Measurements from ENCODE around the gene C9orf152. TPM values are rescaled to one million over a fixed set of nuclear protein-coding genes. Genes with fewer than 3 reads are reported as not detected.

The C9orf152 gene
- total and polyA plus RNA-seq, 2 of the 13 experiments (the other 11 are each of a cell fraction or from before 2014, with no cell fraction given), result 0.24 to 0.48 TPM

DNA sequence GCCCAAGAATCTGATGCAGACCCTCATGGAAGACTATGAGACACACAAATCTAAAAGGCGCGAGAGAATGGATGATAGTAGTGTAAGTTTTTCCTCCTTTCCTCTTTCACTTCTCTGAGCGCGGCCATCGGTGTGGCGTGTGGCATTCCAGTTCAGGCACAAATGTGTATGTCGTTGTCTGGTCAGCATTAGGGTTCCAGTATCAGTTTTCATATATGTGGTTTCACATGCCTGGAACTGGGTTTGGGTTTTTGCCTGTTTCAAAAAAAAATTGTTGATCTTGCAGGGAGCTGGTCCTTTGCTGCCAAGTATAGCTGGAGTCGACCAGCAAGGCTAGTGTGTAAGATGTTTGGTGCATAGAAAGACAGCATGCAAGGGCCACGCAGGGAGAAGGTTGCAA is 51.5 kb downstream of the C9orf152 start:
- DNase-seq (ENCODE audit: low spot score) (no peak), FAIRE-seq (no peak), ATAC-seq (no peak)
- H2AFZ ChIP-seq (ENCODE audit: low read length), result no peak overlapping the region
- intact Hi-C loops (cut with micrococcal nuclease; ENCODE audit: unreplicated experiment), result no loop called here
- TF ChIP-seq ATF7 (IDR thresholded peaks at IDR 0.05) (no peak), ATF7 (CRISPR knock-in tag; IDR thresholded peaks at IDR 0.05) (no peak), MZF1 (CRISPR knock-in tag; IDR thresholded peaks at IDR 0.05; ENCODE audit: borderline replicate concordance) (no peak), ZIK1 (CRISPR knock-in tag; IDR thresholded peaks at IDR 0.05; ENCODE audit: borderline replicate concordance, low read depth) (no peak), YEATS4 (CRISPR knock-in tag; IDR thresholded peaks at IDR 0.05; ENCODE audit: borderline replicate concordance) (no peak), ZNF567 (CRISPR knock-in tag; IDR thresholded peaks at IDR 0.05; ENCODE audit: borderline replicate concordance) (no peak), ZC3H4 (CRISPR knock-in tag; IDR thresholded peaks at IDR 0.05; ENCODE audit: borderline replicate concordance) (no peak), TOPORS (CRISPR knock-in tag; IDR thresholded peaks at IDR 0.05) (no peak), ZNF766 (CRISPR knock-in tag; IDR thresholded peaks at IDR 0.05; ENCODE audit: borderline replicate concordance) (no peak)
- TF ChIP-seq, protein P1, sequence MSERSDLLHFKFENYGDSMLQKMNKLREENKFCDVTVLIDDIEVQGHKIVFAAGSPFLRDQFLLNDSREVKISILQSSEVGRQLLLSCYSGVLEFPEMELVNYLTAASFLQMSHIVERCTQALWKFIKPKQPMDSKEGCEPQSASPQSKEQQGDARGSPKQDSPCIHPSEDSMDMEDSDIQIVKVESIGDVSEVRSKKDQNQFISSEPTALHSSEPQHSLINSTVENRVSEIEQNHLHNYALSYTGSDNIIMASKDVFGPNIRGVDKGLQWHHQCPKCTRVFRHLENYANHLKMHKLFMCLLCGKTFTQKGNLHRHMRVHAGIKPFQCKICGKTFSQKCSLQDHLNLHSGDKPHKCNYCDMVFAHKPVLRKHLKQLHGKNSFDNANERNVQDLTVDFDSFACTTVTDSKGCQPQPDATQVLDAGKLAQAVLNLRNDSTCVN (CRISPR knock-in tag; IDR thresholded peaks at IDR 0.05; ENCODE audit: borderline replicate concordance), result no peak
- TF ChIP-seq, protein P2, sequence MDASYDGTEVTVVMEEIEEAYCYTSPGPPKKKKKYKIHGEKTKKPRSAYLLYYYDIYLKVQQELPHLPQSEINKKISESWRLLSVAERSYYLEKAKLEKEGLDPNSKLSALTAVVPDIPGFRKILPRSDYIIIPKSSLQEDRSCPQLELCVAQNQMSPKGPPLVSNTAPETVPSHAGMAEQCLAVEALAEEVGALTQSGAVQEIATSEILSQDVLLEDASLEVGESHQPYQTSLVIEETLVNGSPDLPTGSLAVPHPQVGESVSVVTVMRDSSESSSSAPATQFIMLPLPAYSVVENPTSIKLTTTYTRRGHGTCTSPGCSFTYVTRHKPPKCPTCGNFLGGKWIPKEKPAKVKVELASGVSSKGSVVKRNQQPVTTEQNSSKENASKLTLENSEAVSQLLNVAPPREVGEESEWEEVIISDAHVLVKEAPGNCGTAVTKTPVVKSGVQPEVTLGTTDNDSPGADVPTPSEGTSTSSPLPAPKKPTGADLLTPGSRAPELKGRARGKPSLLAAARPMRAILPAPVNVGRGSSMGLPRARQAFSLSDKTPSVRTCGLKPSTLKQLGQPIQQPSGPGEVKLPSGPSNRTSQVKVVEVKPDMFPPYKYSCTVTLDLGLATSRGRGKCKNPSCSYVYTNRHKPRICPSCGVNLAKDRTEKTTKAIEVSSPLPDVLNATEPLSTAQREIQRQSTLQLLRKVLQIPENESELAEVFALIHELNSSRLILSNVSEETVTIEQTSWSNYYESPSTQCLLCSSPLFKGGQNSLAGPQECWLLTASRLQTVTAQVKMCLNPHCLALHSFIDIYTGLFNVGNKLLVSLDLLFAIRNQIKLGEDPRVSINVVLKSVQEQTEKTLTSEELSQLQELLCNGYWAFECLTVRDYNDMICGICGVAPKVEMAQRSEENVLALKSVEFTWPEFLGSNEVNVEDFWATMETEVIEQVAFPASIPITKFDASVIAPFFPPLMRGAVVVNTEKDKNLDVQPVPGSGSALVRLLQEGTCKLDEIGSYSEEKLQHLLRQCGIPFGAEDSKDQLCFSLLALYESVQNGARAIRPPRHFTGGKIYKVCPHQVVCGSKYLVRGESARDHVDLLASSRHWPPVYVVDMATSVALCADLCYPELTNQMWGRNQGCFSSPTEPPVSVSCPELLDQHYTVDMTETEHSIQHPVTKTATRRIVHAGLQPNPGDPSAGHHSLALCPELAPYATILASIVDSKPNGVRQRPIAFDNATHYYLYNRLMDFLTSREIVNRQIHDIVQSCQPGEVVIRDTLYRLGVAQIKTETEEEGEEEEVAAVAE (CRISPR knock-in tag; IDR thresholded peaks at IDR 0.05; ENCODE audit: borderline replicate concordance), result no peak
- TF ChIP-seq, protein P3, sequence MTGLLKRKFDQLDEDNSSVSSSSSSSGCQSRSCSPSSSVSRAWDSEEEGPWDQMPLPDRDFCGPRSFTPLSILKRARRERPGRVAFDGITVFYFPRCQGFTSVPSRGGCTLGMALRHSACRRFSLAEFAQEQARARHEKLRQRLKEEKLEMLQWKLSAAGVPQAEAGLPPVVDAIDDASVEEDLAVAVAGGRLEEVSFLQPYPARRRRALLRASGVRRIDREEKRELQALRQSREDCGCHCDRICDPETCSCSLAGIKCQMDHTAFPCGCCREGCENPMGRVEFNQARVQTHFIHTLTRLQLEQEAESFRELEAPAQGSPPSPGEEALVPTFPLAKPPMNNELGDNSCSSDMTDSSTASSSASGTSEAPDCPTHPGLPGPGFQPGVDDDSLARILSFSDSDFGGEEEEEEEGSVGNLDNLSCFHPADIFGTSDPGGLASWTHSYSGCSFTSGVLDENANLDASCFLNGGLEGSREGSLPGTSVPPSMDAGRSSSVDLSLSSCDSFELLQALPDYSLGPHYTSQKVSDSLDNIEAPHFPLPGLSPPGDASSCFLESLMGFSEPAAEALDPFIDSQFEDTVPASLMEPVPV (CRISPR knock-in tag; IDR thresholded peaks at IDR 0.05), result no peak
- peaks cover 11% of the 10 kb centered on the region for H3K79me2 ChIP-seq (ENCODE audit: insufficient read depth, low read length)
- H3K9me3 ChIP-seq (ENCODE audit: low read length), result no peaks in the 10 kb centered on the region
- peaks cover 14% of the 10 kb centered on the region for H3K4me1 ChIP-seq (ENCODE audit: insufficient read depth, low read length)
- H3K4me3 ChIP-seq (replicated peaks in 1 of 3; ENCODE audit: insufficient read depth in 1 of 3, low read depth in 2 of 3, low read length in 3 of 3), result no peak overlapping the region
- H3K9ac ChIP-seq (ENCODE audit: insufficient read depth, low read depth, low read length), result no peak overlapping the region
- peaks cover 5% of the 10 kb centered on the region; the same call in 1 of the 2 replicates for H4K20me1 ChIP-seq (ENCODE audit: insufficient read depth, low read length)
- in situ Hi-C loops (cut with HindIII; ENCODE audit: extremely low pct_ligation_motif_present, low pct_unique_long_range_greater_than_20kb), result loop anchor here (10.0 kb wide), 1 partner anchor 572 kb away; no protein-coding TSS in a partner anchor
- BruUV-seq (replicated peaks), result no TSS peak
- peaks cover 7 to 26% of the 10 kb centered on the region in 2 experiments; a peak in 4 of 5 replicates for H3K36me3 ChIP-seq (replicated peaks in 1 of 2; ENCODE audit: control insufficient read depth in 1 of 2, insufficient read depth in 2 of 2, low read length in 2 of 2)
- POLR2A ChIA-PET, result no interaction called here
- WGBS (ENCODE audit: low lambda C conversion rate), result 98% methylated on average over 9 of the region's 9 CpGs
- no peak overlapping the region for H3K4me2 ChIP-seq (ENCODE audit: low read depth, low read length)
- H3K27me3 ChIP-seq (ENCODE audit: control insufficient read depth in 1 of 2, insufficient read depth in 2 of 2, low read length in 2 of 2), result no peaks in the 10 kb centered on the region
- CTCF ChIA-PET (ENCODE audit: low intra/inter-chr PET ratio, low total read pairs), result no interaction called here
- H3K27ac ChIP-seq (ENCODE audit: extremely low read length, insufficient read depth, low read length), result no peak overlapping the region

All from HepG2 (cell line).